Breast epithelium (tissue), 3 donors: Measurements from ENCODE around the gene AGR3.

Source experiments
- POLR2A ChIP-seq: fragments of 450-650 bp; IDR thresholded peaks from one replicate; pipeline ENCODE4 v1.6.1; 2016; ENCODE audit warnings: antibody characterized with exemption, mild to moderate bottlenecking, moderate library complexity
- TF ChIP-seq, protein P1 (sequence below), 3 donors: fragments of 450-650 bp; IDR thresholded peaks; one replicate each; pipeline ENCODE4 v1.5.1; 2016 to 2017; ENCODE audit warnings: antibody characterized with exemption in 3 of 3, mild to moderate bottlenecking in 3 of 3, moderate library complexity in 3 of 3

DNA sequence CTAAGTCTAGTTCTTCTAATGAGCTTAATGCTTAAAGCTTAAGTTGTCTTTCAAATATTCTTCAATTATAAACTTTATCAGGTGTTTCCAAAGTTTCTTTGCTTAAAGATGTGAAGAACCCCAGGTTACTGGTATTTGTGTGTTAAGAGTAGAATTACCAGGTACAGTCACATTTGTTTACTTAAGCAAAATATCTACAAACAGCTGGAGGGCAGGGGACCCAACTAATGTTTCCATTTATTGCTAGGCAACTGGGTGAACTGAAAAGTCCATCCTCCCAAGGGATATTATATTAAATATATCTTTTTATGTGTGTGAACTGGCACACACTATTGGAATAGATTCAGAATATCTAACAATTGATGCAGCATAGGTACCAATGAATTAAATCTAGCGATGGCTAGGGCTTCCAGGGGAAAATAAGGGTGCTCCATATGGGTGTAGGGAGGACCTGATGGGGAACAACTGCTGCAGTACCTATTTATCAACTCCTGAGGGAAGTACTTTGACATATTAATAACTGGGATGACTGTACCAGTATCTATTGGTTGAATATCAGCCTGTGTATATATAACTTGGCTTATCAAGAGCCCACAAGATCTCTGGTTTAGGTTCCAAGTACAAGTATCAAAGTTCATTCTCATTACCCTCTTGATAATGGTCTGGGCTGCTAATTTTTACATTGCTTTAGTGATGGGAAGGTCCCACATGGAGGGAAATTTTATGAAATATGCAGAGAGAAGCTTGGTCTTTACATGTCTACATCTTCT lies 10.3 kb upstream of the AGR3 start:
- TF ChIP-seq, protein P1, sequence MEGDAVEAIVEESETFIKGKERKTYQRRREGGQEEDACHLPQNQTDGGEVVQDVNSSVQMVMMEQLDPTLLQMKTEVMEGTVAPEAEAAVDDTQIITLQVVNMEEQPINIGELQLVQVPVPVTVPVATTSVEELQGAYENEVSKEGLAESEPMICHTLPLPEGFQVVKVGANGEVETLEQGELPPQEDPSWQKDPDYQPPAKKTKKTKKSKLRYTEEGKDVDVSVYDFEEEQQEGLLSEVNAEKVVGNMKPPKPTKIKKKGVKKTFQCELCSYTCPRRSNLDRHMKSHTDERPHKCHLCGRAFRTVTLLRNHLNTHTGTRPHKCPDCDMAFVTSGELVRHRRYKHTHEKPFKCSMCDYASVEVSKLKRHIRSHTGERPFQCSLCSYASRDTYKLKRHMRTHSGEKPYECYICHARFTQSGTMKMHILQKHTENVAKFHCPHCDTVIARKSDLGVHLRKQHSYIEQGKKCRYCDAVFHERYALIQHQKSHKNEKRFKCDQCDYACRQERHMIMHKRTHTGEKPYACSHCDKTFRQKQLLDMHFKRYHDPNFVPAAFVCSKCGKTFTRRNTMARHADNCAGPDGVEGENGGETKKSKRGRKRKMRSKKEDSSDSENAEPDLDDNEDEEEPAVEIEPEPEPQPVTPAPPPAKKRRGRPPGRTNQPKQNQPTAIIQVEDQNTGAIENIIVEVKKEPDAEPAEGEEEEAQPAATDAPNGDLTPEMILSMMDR (IDR thresholded peaks at IDR 0.05) = no peak
- TF ChIP-seq POLR2A = no peak
